HUDEP-2 (cell line): Measurements from ENCODE around the gene SCUBE2.
"Not testable (repeated sequence)": the region's sequence is repeated elsewhere in the genome, so short reads cannot be mapped to it uniquely, and the experiment has no call there.

Experiments used
- DNase-seq, 76 experiments: peaks; one replicate each; lab custom pipeline; 2025; ENCODE audit not compliant: unreplicated experiment in 76 of 76; lab: John Stamatoyannopoulos, UW

Gene SCUBE2

DNA sequence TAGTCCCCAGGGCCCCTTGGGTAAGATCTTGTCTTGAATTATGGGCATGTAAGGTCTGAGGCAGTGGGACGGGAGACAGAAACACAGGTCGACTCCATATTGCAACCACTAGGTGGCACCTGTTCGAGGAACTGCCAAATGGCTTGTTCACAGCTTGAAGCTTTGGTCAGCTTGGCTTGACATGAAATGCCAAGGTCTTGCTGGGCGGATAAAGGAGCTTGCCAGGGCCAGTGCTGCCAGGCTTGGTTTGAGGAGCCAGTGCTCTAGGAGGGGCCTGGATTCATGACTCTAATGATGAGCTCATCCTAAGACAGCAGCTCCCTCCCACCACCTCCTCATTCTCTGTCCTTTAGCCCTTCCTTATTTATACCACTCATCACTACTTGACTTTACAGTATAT, 75.7 kb downstream of the SCUBE2 start:
- peak in 60 of 76 experiments; percentile 5 to 73 (median 36) for DNase-seq

DNA sequence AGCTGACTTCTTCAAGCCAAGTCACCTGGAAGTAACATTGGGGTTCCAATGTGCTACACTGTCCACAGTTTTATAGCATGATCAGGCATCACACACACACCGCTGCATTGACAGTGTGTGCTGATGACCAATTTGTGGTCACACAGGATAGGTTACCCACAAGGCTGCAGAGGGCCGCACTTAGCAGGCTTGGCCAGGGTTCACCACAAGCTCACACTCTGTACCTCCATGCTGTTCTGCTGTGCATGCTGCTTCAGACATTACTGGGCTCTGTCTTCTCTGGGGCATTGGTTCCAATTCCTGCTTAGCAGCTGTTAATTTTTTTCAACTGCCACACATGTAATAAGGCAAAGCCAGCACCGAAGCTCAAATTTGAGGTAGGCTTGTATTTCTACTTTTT, 76.6 kb downstream of the SCUBE2 start:
- no peak for DNase-seq

DNA sequence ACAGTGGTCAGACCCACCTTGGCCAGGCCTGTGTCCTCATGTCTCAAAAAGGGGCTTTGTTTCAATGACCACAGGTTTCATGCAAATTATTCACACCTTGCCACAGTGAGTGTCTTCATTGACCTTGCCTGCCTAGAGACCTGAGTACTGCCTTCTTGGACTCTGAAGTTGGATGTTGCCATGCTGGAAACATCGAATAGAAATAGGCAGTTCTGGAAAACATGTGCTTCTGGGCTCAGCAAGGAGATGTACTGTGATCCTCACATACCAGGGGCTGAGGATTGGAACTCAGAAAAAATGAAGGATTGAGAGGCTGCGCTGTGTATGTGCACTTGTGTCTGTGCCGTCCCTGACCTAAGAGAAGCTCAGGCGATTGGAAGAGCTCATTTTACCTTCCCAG, 78.0 kb downstream of the SCUBE2 start:
- DNase-seq: no peak

DNA sequence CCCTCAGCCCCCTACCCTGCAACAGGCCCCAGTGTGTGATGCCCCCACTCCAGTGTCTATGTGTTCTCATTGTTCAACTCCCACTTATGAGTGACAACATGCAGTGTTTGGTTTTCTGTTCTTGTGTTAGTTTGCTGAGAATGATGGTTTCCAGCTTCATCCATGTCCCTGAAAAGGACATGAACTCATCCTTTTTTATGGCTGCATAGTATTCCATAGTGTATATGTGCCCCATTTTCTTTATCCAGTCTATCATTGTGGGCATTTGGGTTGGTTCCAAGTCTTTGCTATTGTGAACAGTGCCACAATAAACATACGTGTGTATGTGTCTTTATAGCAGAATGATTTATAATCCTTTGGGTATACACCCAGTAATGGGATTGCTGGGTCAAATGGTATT, 81.9 kb downstream of the SCUBE2 start:
- not testable (repeated sequence) for DNase-seq

DNA sequence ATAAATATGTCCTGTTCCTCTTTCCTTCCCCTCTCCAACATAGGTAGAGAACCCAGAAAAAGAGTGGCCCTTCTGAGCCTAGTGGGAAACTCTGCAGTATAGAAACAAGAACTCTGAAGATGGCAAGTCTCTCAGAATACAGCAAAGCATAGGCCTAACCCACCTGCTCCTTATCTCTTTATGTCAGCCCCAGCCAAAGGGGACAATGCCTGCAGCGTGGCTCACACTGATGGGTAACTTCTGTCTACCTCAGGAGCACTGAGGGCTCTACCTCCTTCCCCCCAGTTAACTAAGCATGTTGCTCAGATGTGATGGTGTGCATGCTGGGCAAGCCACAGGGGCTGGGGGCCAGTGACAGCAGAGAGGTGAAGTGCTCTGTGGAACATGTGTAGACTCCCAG, 82.7 kb downstream of the SCUBE2 start:
- peak in 26 of 76 experiments; percentile 6 to 51 (median 19) for DNase-seq

DNA sequence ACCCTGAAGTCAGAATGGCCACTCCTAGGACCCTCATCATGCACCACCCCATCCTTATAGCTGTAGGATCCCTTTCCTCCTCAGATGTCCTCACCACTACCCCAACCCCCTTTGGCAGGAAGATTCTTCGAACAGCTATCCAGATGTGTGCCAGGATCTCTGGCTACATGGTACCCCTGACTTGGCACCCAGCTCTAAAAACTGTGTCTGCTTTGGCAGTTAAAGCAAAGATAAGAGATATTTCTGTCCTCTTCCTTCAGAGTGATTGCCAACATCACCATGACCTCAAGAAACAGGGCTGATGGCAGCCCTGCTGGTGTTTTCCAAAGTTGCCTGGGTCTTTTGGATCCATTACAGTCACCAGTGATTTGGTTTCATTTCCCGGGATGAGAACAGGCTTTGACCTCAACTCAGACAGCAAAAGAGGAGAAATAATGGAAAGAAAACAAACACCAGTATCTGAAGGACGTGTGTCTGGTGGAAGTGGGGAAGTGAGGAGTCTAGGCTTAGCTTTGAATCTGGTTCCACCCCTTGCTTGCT, 83.3 kb downstream of the SCUBE2 start:
- peak in 38 of 76 experiments; percentile 2 to 61 (median 22) for DNase-seq

DNA sequence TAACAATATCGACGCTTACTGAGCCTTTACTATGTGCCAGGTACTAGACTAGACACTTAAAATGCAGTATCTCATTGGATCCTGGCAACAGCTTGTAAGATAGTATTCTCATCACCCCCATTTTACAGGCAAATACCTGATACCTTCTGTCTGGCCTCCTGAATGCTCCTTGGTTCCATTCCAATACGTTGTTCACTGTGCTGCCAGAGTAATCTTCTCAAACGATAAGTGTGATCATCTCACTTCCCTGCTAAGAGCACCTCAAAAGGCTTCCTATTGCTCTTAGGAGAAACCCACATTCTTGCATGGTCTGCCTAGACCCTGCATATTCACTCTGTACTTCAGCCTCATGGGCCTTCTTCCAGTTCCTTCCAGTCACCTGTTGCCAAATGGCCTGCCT, 86.3 kb downstream of the SCUBE2 start:
- no peak for DNase-seq

DNA sequence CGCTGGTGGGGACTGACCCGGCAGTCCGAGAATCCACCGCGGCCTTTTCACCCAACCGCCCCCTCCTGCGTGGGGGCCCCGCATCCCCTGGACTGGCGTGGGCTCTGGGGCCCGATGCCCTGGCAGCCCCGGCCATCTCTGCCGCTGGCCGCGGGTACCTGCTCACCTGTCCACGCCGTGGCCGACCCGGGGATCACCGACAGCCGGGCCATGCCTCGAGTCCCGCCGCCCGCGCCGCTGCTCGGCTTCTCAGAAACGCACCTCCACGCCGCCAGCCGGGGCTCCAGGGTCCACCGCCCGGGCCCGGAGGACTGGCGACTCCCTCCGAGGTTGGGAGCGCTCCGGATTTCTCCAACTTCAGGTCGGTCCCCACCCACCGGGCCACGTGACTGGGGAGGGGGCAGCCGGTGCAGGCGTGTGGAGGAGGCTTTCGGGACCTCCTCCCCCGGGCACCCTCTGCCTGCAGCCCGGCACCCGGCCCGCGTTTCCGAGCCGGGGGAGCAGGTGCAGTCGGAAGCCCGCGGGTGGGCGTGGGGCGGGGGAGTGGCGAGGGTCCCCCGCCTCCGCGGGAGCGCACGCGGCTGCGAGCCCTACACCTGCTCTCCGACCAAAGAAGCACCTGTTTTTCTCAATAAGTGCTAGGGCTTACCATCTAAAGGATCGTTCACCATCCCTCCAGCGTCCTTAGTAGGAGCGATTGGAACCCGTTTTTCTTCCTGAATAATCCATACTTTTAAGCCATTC, 87.0 kb downstream of the SCUBE2 start:
- DNase-seq: no peak

DNA sequence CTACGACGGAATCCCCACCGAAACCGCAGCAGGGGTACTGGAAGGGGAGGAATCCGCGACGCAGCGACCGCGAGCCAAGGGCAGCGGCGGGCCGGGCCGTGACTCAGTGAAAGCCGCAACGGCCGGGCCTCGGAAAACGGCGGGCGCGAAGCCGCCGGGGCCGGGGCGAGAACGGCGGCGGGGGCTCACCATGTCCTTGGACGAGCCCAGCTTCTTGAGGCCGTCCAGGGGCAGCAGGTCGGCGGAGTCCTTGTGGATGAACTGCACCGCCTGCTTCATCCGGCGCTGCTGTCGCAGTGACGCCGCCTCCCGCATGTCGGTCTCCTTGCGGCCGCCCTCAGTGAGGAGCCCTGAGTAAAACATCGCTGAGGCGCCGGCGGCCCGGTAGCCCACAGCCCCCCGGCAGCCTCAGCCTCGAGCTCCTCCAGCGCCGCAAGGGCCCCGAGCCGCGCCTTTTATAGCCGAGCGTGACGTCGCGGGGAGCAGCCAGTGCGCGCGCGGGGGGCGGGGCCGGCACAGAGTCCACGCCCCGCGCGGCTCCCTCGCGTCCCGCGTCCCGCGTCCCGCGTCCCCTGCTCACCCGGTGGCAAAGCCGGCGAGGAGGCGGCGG, 87.7 kb downstream of the SCUBE2 start, which contains the start of gene NRIP3:
TSS of gene NRIP3 (minus strand) at position 429 of the 610 bp plus-strand sequence. CDS start at position 363, 66 bp downstream.
- DNase-seq: peak in 70 of 76 experiments; percentile 7 to 82 (median 64)

DNA sequence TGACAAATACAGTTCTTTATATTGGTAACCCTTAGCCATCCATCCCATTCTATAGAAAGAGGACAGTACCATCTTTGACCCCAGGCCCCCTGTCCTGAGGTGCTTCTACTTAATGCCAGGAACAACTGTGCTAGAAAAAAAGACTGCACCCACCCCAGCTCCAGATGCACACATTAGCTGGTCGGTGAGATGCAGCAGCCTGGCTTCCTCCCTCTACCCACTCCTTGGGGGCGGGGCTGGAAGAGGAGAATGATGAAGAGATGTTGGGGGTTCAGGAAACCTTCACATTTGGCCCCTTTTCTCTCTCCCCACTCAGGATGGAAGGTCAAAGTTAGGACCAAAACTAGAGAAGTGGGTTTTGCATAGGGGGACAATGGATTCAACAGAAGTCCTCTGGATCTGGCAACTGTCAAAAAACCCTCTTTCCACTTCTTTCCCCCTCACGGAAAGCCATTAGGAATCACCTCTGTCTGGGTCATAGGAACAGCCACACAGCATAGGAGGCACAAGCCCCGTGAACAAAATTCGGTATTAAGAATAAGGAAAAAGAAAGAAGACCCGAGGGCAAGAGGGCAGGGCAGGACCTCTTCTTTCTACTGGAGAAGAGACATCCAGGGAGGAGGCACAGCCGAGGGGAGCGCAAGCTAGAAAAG, 88.4 kb downstream of the SCUBE2 start:
- DNase-seq: peak in 12 of 76 experiments; percentile 2 to 28 (median 11)

DNA sequence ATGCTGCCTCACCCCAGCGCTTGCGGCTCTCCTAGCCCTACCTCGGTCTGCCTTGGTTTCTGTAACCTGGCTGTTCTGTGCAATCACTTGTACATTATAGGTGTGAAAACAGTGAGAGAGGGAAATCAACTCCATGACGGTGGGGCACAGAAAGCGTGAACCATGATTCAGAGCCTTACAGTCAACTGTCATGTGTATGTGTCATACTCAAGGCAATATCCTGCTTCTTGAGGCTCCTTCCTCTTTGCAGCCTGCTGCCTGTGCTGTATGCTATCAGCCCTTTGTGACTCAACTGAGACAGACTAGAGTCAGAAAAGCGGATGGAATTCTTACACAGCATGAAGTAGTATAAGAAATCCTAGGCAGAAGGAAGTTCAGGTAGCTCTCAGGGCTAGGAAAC, 89.7 kb downstream of the SCUBE2 start:
- peak in 26 of 76 experiments; percentile 1 to 52 (median 25) for DNase-seq

DNA sequence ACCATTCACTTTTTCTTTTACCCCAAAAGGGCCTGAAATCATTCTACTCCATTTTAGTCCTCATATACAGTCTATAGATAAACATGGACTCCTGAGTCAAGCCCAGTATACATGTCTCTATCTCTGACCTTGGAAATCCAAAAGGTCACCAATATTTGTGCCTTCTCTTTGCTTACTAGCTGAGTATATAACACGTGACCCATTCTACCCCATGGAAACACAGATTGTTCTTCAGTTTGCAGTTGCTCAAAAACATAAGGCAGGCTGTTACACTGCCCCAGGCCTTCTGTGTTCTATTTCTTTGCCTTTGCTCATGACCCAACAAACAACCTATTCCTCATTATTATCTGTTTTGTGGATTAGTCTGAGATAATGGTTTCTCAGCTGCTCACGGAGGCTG, 93.4 kb downstream of the SCUBE2 start:
- no peak for DNase-seq

DNA sequence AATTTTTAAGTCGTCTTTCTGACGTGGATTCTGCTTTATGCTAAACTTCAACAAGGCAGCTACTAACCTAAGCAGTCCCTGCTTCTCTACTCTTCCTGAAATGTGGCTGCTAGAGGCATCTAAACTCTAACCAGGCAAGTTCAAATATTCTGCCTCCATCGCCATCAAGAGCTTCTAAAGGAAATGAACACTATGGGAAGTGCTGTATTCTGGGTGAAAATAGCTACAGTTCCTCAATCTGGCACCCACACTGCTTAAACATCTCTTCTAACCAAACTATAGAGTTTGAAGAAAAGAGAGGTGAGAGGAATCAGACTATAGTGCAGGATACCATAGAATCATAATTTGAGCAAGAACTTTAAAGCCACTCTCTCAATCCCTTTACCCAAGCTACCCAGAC, 93.9 kb downstream of the SCUBE2 start:
- no peak for DNase-seq

DNA sequence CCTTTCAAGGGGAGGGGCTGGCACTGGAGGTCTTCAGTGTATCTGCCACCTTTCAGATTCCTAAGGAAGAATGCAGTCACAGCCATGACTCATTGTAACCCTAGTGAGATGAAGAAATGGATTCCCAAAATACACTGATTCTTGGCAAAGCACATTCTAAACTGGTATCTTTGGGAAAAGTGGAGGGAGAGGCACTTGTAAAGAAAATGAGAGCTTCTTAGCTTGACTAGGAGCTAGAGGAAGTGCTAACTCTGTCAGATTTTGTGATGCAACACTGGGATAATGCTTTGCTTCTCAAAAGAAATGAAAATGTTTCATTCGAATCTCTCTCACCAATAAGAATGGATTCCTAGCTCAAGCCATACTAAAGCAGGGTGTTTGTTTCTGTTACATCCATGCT, 101.9 kb downstream of the SCUBE2 start:
- DNase-seq: no peak

DNA sequence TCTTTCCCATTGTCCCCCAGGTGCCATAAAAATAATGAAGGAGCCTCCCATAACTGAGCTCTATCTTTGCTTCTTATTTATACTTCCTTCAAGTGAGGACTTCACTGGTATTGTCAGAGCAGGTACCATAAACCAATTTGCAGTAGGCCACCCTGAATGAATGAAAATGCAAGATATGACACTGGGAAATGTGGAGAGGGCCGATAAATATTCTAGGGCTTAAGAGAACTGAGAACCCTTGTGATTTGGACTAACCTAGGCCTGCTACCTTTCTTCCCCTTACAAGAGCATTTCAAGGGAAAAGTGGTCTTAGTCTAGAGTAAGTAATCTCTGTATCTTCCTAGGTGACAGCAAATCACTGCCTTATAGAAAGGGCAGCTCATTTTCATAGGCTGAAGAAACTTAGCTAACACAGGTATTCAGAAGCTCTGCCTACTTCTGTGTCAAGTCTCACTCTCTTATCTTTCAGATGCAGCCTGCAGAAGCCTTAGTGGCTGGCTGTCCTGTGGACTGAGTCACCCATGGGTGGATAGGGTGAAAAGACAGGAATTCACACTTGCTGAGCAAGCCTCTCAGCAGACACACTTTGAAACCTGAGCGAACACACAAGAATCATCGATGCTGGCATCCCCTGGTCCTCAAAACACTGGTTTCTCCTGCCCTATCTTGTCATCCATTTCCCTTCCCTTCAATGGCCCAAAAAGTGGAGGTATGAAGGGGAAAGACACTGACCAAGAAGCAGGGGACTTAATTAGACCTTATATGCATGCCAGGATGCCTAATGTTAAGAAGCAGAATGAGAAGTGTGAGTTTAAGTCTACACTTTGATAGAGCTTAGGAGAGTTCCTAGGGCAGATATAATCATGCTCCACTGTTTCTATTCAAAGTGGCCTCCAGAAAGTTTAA, 102.8 kb downstream of the SCUBE2 start:
- peak in 73 of 76 experiments; percentile 5 to 89 (median 64) for DNase-seq

DNA sequence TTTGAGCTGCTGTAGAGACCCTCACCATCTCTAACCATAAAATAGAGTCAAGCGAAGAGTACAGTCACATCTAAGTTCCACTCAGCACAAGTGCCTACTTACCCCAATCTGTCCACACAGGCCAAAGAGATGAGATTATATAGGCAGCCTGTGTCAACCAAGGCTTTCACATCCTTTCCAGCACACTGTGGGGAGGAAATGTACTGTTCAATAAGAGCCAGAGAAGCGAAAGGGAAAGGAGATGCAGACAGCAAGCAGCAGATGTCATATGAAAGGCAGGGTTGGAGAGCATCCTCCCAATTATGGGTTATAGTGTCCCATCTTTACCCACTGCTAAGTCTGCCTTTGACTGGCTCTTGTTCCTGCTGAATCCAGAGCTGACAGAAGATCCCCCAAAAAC, 104.0 kb downstream of the SCUBE2 start:
- no peak for DNase-seq

DNA sequence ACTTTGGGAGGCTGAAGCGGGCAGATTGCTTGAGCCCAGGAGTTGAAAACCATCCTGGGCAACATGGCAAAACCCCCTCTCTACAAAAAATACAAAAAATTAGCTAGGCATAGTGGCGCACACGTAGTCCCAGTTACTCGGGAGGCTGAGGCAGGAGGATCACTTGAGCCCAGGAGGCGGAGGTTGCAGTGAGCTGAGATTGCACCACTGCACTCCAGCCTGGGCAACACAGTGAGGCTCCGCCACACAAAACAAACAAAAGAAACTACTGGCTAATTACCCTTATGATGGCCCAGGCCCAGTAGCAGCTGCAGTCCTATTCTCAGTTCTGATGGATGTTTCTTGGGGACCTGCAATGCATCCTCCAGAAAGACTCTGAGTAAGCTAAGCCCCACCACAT, 104.6 kb downstream of the SCUBE2 start:
- DNase-seq: not testable (repeated sequence)

DNA sequence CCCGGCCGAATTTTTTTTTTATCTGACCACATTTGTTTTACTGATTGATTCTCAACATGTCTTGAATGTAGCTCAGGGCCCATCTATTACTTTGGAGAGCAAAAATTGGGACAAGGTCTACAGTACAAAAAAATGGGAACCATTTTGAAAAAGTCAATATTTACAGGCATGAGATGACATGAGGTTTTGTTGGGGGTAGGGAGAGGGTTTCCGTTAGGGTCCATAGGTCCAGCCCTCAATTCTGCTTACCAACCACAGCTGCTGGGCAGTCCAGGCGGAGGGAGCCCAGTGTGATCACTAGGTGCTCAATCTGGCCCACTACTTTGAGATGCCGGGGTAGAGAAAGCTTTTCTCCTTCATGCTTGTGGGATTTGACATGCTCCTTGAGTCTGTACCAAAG, 105.9 kb downstream of the SCUBE2 start:
- no peak for DNase-seq

DNA sequence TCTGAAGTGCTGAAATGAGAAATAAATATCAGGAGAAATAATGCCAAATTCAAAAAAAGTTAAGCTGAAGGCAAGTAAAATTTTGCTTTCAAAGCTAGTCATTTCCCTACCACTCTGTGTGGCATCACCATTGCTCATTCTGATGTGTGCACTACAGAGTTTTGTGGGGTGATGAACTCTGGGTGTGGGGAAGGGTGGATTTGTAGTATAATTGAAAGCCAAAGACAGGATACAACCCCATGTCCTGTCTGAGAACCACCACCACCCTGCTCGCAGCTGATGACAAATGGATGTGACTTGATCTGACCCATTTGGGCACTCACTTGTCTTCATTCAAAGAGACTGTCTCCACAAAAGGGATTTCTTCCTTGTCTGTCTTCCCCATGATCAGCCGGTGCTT, 107.8 kb downstream of the SCUBE2 start:
- DNase-seq: no peak

DNA sequence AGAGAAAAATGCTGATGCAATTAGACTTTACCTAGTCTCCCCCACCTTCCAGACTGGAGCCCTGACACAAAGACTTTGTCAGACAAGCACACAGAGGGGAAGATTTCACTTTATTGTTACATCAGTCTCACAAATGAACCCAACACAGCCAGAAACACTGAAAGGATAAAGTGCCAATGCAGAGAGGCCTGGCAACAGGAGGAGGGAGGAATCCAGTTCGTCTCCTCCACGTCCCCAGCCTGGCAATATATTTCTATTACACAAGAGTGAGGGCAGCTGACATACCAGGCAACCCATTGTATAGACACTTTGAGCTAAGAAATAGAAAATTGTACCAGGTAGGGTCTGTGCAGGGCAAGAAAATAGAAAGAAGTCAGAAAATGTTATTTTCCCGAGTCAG, 110.9 kb downstream of the SCUBE2 start:
- no peak for DNase-seq
